PFSK-1 (cell line): ENCODE data around the gene RAB42.

Experiments
- FOXP2 ChIP-seq: optimal IDR thresholded peaks from 2 replicates; pipeline ENCODE3; 2011; ENCODE audit warnings: borderline replicate concordance, control low read depth, inconsistent platforms; ENCODE audit not compliant: insufficient read depth; ENCODE audit errors: extremely low read length, extremely low read depth
- POLR2AphosphoS5 ChIP-seq: IDR thresholded peaks from 2 replicates; pipeline ENCODE4 v1.6.1; 2012; ENCODE audit warnings: low read depth, mild to moderate bottlenecking, control low read depth, low read length, moderate library complexity
- SIN3A ChIP-seq: IDR thresholded peaks from 2 replicates; pipeline ENCODE4 v1.6.1; 2012; ENCODE audit warnings: mild to moderate bottlenecking, low read length, moderate library complexity, borderline replicate concordance; ENCODE audit not compliant: insufficient read depth
- TAF1 ChIP-seq: IDR thresholded peaks from 2 replicates; pipeline ENCODE4 v1.6.1; 2012; ENCODE audit warnings: low read length, control low read depth, borderline replicate concordance; ENCODE audit not compliant: insufficient read depth
- TF ChIP-seq, protein P1 (sequence below), 2 experiments: IDR thresholded peaks; 2 replicates each; pipeline versions ENCODE4 v1.6.1 to v1.8.0; 2011 to 2012; ENCODE audit warnings: low read depth in 2 of 2, low read length in 2 of 2, control low read depth in 1 of 2, inconsistent platforms in 1 of 2, mild to moderate bottlenecking in 1 of 2, moderate library complexity in 1 of 2; ENCODE audit not compliant: insufficient read depth in 1 of 2

The RAB42 gene

DNA sequence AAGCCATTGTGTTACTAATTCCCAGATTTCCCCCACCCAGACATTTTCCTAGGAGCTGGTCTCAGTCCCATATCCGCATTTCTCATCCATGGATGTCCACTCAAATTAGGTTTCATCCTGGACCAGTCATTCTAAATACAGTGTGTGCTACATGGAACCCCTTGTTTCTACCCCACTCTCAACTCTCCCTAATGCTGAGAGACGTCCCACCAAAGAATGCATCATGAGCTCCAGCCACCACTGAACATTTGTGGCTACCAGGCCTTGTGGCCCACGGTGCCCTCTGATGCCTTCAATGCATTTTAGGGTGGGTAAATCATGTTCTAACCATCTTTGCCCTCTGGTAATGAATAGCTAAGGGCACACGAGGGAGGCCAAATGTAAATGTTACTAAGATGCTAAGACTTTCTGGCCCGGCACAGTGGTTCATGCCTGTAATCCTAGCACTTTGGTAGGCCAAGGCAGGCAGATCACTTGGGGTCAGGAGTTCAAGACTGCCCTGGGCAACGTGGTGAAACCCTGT is 13.3 kb upstream of the RAB42 start:
- TF ChIP-seq SIN3A (no peak), FOXP2 (no peak), TAF1 (no peak), POLR2AphosphoS5 (no peak; the same call in 1 of the 2 replicates)
- TF ChIP-seq, protein P1, sequence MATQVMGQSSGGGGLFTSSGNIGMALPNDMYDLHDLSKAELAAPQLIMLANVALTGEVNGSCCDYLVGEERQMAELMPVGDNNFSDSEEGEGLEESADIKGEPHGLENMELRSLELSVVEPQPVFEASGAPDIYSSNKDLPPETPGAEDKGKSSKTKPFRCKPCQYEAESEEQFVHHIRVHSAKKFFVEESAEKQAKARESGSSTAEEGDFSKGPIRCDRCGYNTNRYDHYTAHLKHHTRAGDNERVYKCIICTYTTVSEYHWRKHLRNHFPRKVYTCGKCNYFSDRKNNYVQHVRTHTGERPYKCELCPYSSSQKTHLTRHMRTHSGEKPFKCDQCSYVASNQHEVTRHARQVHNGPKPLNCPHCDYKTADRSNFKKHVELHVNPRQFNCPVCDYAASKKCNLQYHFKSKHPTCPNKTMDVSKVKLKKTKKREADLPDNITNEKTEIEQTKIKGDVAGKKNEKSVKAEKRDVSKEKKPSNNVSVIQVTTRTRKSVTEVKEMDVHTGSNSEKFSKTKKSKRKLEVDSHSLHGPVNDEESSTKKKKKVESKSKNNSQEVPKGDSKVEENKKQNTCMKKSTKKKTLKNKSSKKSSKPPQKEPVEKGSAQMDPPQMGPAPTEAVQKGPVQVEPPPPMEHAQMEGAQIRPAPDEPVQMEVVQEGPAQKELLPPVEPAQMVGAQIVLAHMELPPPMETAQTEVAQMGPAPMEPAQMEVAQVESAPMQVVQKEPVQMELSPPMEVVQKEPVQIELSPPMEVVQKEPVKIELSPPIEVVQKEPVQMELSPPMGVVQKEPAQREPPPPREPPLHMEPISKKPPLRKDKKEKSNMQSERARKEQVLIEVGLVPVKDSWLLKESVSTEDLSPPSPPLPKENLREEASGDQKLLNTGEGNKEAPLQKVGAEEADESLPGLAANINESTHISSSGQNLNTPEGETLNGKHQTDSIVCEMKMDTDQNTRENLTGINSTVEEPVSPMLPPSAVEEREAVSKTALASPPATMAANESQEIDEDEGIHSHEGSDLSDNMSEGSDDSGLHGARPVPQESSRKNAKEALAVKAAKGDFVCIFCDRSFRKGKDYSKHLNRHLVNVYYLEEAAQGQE (IDR thresholded peaks at IDR 0.05; ENCODE audit: insufficient read depth in 1 of 2, low read depth in 2 of 2, low read length in 2 of 2): no peak

DNA sequence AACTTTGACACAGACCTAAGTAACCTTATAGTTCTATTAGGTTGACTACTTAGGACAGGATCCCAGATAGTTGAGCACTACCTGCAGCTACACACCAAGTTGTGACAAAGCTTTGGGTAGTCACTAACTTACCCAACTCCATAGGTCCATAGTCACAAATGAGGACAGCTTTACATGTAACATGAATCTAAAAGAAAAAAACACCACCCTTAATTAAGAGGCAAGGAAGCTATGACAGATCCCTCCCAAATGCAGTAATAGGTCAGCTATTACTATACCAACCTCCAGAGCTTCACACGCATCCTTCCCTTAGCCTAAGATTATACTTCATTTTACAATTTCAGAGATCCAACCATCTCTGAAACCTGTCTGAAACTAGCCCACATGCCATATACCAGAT is 12.7 kb upstream of the RAB42 start:
- no peak for TF ChIP-seq TAF1
- TF ChIP-seq POLR2AphosphoS5: no peak; the same call in 1 of the 2 replicates
- no peak for TF ChIP-seq FOXP2
- TF ChIP-seq SIN3A: no peak
- TF ChIP-seq, protein P1 (IDR thresholded peaks at IDR 0.05; ENCODE audit: insufficient read depth in 1 of 2, low read depth in 2 of 2, low read length in 2 of 2): no peak

DNA sequence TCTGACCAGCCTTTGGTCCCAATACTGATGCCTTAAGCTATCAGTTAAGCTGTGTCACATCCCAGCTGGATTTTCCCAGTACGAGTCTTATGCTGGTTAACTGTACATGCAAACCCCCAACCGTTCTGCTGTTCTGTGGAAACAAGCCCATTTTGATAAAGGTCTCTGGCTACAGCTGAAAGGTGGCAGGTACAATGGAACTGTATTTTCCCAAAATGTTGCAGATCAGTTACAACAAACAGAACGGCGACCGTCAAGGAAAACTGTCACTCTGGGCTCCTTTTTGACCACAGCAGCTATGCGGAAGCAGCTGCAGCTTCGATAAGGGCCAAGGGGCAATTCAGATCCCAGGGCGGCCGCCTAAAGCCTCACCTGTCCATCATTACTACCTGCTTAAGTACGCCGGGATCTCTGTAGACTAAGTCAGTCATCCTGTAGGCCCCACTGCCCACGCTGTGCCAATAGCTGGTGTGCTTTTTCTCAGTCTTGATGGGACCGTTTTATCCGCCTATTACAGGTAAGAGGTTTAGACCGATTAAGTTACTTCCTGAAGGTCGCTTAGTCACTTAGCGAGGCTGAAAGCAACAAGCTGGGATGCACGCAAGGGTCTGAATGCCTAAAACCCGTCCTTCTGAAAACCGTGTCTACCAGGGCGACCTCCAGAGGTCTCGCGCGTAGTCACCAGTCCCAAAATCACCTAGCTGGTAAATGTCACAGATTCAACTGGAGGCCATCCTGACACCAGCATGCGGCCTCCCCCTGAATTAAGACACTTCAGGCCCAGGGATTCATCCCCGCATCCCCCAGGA is 11.1 kb upstream of the RAB42 start:
- TF ChIP-seq FOXP2 (no peak), SIN3A (0 out of 2 replicates have a peak, but pooled peaks have one; percentile 27), TAF1 (peak; percentile 55; the same call in 1 of the 2 replicates)
- TF ChIP-seq, protein P1 (IDR thresholded peaks at IDR 0.05; ENCODE audit: insufficient read depth in 1 of 2, low read depth in 2 of 2, low read length in 2 of 2): no peak

DNA sequence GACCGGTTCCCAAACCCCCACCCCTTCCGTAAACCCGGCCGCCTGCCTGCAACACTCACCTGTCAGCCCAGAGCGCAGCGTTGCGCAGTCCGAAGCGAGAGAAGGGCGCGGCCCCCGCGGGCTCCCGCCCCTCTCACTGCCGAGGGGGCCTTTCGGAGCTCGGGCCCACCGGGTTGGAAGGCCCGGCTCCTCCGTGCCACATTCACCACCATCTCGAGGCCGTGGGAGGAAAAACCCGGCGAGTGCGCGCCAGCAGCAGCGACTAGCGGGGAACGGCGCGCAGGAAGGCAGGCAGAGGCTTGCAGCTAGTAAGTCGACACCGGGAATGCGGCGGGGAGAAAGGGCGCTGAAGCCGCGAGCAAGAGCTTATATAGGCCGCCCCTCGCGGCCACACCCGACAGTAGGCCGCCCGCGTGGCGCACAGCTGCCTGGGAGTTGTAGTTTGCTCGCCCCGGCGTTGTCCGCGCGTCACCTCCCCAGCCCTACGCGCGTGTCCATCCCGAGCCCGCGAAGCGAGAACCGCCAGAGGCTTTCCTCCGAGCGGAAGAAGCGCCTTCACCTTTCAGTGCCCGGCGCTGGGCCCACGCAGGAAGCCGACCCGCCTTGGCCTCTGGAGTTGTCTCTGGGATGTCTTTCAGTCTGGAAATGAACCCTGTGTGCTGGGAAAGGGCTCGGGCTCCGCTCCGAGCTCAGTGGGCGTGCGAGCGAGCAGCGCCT is 10.4 kb upstream of the RAB42 start:
- TF ChIP-seq POLR2AphosphoS5 (peak; percentile 100), SIN3A (no peak), FOXP2 (peak; percentile 75), TAF1 (peak; percentile 99)
- TF ChIP-seq, protein P1 (IDR thresholded peaks at IDR 0.05; ENCODE audit: insufficient read depth in 1 of 2, low read depth in 2 of 2, low read length in 2 of 2): peak; percentile 33 to 70; a peak in 1 of 4 replicates
